IMR-90 (cell line): Measurements from ENCODE around the gene SRSF2. TPM values are rescaled to one million over a fixed set of nuclear protein-coding genes. Genes with fewer than 3 reads are reported as not detected.
"Not testable (repeated sequence)": the region's sequence is repeated elsewhere in the genome, so short reads cannot be mapped to it uniquely, and the experiment has no call there.

ENCODE experiments used
- ATAC-seq: fragments of 200-7000 bp; cut with Tn5 transposase; 2 replicates; pipeline ENCODE4 v1.9.1; 2020; ENCODE audit warnings: low read depth, mild to moderate bottlenecking, moderate library complexity
- BruUV-seq: library from RNA; stranded (reverse); fragments of 400-500 nt; replicated peaks from 2 replicates; lab custom pipeline; 2021; lab: Mats Ljungman, UMichigan
- CTCF ChIA-PET: fragments of 300-600 bp; formaldehyde crosslinking; extraction: SDS; loops from one replicate; lab custom pipeline; 2021; ENCODE audit warnings: antibody characterized with exemption; lab: Yijun Ruan, JAX
- POLR2A ChIA-PET: fragments of 300-600 bp; sonication (Branson Sonifier 250); formaldehyde crosslinking; loops from one replicate; lab custom pipeline; 2022; ENCODE audit warnings: antibody characterized with exemption; ENCODE audit not compliant: unreplicated experiment; lab: Charles Lee
- DNase-seq: peaks from one replicate; pipeline ENCODE4 v3.0.0; 2013
- H2AFZ ChIP-seq: replicated peaks from 2 replicates; pipeline ENCODE3; 2013; ENCODE audit warnings: low read length, mild to moderate bottlenecking; ENCODE audit not compliant: poor library complexity
- H2AK5ac ChIP-seq: 2 replicates; pipeline ENCODE4 v1.6.1; 2013; ENCODE audit warnings: low read depth, low read length, inconsistent platforms
- H2AK9ac ChIP-seq: replicated peaks from 2 replicates; pipeline ENCODE3; 2013; ENCODE audit warnings: mild to moderate bottlenecking, low read depth, low read length, moderate library complexity; ENCODE audit not compliant: poor library complexity
- H2BK120ac ChIP-seq: 2 replicates; pipeline ENCODE4 v1.6.1; 2013; ENCODE audit warnings: low read depth, low read length, inconsistent platforms
- H2BK15ac ChIP-seq: 3 replicates; pipeline ENCODE4 v1.6.1; 2013; ENCODE audit warnings: low read depth, low read length, inconsistent platforms
- H2BK20ac ChIP-seq: 2 replicates; pipeline ENCODE4 v1.6.1; 2013; ENCODE audit warnings: low read depth, mild to moderate bottlenecking, inconsistent platforms, low read length, moderate library complexity
- H2BK5ac ChIP-seq: 2 replicates; pipeline ENCODE4 v1.6.1; 2013; ENCODE audit warnings: mild to moderate bottlenecking, low read depth, low read length, inconsistent platforms; ENCODE audit not compliant: poor library complexity, severe bottlenecking
- H3K14ac ChIP-seq: replicated peaks from 2 replicates; pipeline ENCODE4 v1.6.1; 2013; ENCODE audit warnings: low read depth, low read length, inconsistent platforms
- H3K18ac ChIP-seq: 2 replicates; pipeline ENCODE4 v1.6.1; 2013; ENCODE audit warnings: low read depth, low read length, control low read depth
- H3K23ac ChIP-seq: 2 replicates; pipeline ENCODE4 v1.6.1; 2013; ENCODE audit warnings: low read depth, low read length, inconsistent platforms
- H3K27ac ChIP-seq: 2 replicates; pipeline ENCODE4 v1.5.1; 2013; ENCODE audit warnings: mild to moderate bottlenecking, control low read depth, low read length; ENCODE audit not compliant: insufficient read depth
- H3K27me3 ChIP-seq: 2 replicates; pipeline ENCODE4 v1.6.1; 2013; ENCODE audit warnings: low read length; ENCODE audit not compliant: control insufficient read depth, insufficient read depth
- H3K36me3 ChIP-seq: 2 replicates; pipeline ENCODE4 v1.6.1; 2013; ENCODE audit warnings: low read length, mixed read lengths; ENCODE audit not compliant: control insufficient read depth, insufficient read depth
- H3K4ac ChIP-seq: 2 replicates; pipeline ENCODE4 v1.6.1; 2013; ENCODE audit warnings: low read depth, low read length, inconsistent platforms
- H3K4me1 ChIP-seq: 2 replicates; pipeline ENCODE4 v1.6.1; 2013; ENCODE audit warnings: low read length, mixed read lengths; ENCODE audit not compliant: control insufficient read depth, insufficient read depth
- H3K4me2 ChIP-seq: 2 replicates; pipeline ENCODE4 v1.6.1; 2013; ENCODE audit warnings: low read depth, mild to moderate bottlenecking, control low read depth, low read length, moderate library complexity
- H3K4me3 ChIP-seq: 2 replicates; pipeline ENCODE4 v1.5.1; 2013; ENCODE audit warnings: low read depth, mild to moderate bottlenecking, control low read depth, low read length, moderate library complexity; ENCODE audit not compliant: insufficient read depth
- H3K56ac ChIP-seq: 2 replicates; pipeline ENCODE4 v1.6.1; 2013; ENCODE audit warnings: low read length, inconsistent platforms; ENCODE audit not compliant: insufficient read depth; ENCODE audit errors: extremely low read depth
- H3K79me1 ChIP-seq, 2 experiments: 2 replicates each; pipeline ENCODE4 v1.6.1; 2013; ENCODE audit warnings: low read length in 2 of 2, inconsistent platforms in 1 of 2, low read depth in 1 of 2
- H3K9ac ChIP-seq: 2 replicates; pipeline ENCODE4 v1.6.1; 2013; ENCODE audit warnings: low read depth, low read length, control low read depth
- H3K9me1 ChIP-seq: 2 replicates; pipeline ENCODE4 v1.6.1; 2013; ENCODE audit warnings: low read length, inconsistent platforms; ENCODE audit not compliant: insufficient read depth
- H3K9me3 ChIP-seq: 2 replicates; pipeline ENCODE4 v1.6.1; 2013; ENCODE audit warnings: low read length; ENCODE audit not compliant: control insufficient read depth, insufficient read depth
- H4K20me1 ChIP-seq: 2 replicates; pipeline ENCODE4 v1.6.1; 2013; ENCODE audit warnings: low read length, inconsistent platforms; ENCODE audit not compliant: insufficient read depth
- H4K5ac ChIP-seq: 2 replicates; pipeline ENCODE4 v1.6.1; 2013; ENCODE audit warnings: mild to moderate bottlenecking, low read depth, low read length, control low read depth
- H4K8ac ChIP-seq, 2 experiments: 2 replicates each; pipeline ENCODE4 v1.6.1; 2013; ENCODE audit warnings: low read depth in 2 of 2, low read length in 2 of 2, control low read depth in 1 of 2, inconsistent platforms in 1 of 2
- H4K91ac ChIP-seq: 2 replicates; pipeline ENCODE4 v1.6.1; 2013; ENCODE audit warnings: low read depth, low read length, inconsistent platforms; ENCODE audit not compliant: insufficient read depth
- BHLHE40 ChIP-seq: fragments of 150-350 bp; IDR thresholded peaks from 2 replicates; pipeline ENCODE4 v1.6.1; 2016; ENCODE audit warnings: mild to moderate bottlenecking, low read depth, low read length
- FOS ChIP-seq: fragments of 150-350 bp; IDR thresholded peaks from 2 replicates; pipeline ENCODE4 v1.6.1; 2016; ENCODE audit warnings: low read depth, low read length
- MAZ ChIP-seq: IDR thresholded peaks from 2 replicates; pipeline ENCODE4 v1.6.1; 2012; ENCODE audit warnings: low read depth, mild to moderate bottlenecking, low read length, improper control_type of control experiment, moderate library complexity, borderline replicate concordance
- NFE2L2 ChIP-seq: fragments of 150-350 bp; IDR thresholded peaks from 2 replicates; pipeline ENCODE4 v1.6.1; 2016; ENCODE audit warnings: low read depth, mild to moderate bottlenecking, low read length
- POLR2A ChIP-seq: IDR thresholded peaks from 2 replicates; pipeline ENCODE4 v1.6.1; 2012; ENCODE audit warnings: mild to moderate bottlenecking, low read depth, low read length
- RAD21 ChIP-seq: IDR thresholded peaks from 2 replicates; pipeline ENCODE4 v1.6.1; 2012; ENCODE audit warnings: low read length, improper control_type of control experiment
- WGBS, 2 experiments: methylation state at CpG; one replicate each; pipeline versions ENCODE4 v1.1.5 to v1.1.7; 2013; ENCODE audit warnings: missing lambda C conversion rate in 2 of 2; ENCODE audit not compliant: insufficient read length in 1 of 2; ENCODE audit errors: extremely low coverage in 2 of 2; 5-methylcytosine and 5-hydroxymethylcytosine counted together
- dilution Hi-C: fragments of 300-500 bp; cut with HindIII; formaldehyde crosslinking; loops from one replicate; pipeline ENCODE4 v1.14.3; 2018; ENCODE audit warnings: low sequenced_read_pairs; ENCODE audit not compliant: unreplicated experiment
- in situ Hi-C: fragments of 300-500 bp; cut with MboI; formaldehyde crosslinking; loops from 3 replicates; pipeline ENCODE4 v1.14.3; 2019; ENCODE audit warnings: low sequenced_read_pairs, inconsistent platforms, mixed read lengths
- intact Hi-C: fragments of 100-400 bp; cut with micrococcal nuclease; formaldehyde crosslinking; loops from 2 replicates; pipeline ENCODE4 v1.10.0; 2022
- polyA plus RNA-seq, 3 experiments: library from polyadenylated mRNA; depleted of rRNA; stranded (reverse); fragments of >200 nt; gene quantifications; 2 replicates each; pipeline ENCODE4 v1.2.3, GENCODE V29; 2012; ENCODE audit warnings: low replicate concordance in 1 of 3
- total RNA-seq: library from RNA; depleted of rRNA; stranded (reverse); fragments of >200 nt; gene quantifications from 2 replicates; pipeline ENCODE4 v1.2.3, GENCODE V29; 2012

Gene SRSF2
- total and polyA plus RNA-seq, 2 of the 4 experiments (the other 2 are of a cell fraction): 98.0 to 296 TPM

DNA sequence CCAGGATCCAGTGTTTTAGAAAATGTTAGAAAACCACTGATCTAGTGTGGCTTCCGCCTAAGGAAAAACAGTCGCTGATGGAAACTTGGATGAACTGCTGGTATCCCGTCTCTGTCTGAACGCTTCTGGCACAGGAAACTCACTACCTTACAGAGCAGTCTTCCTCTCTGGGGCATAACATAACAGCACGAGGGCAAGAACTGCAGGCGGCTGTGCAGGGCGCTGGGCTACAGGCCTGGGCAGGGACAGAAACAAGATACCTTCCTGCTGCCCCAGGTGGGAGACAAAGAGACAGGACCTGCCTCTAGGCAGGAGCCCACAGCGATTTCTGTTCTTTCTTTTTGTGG is 36.9 kb downstream of the SRSF2 start (continued):
- TF ChIP-seq MAZ: no peak
- TF ChIP-seq FOS: no peak
- TF ChIP-seq RAD21: no peak
- TF ChIP-seq POLR2A: no peak
- no peak for TF ChIP-seq NFE2L2
- TF ChIP-seq BHLHE40: no peak

DNA sequence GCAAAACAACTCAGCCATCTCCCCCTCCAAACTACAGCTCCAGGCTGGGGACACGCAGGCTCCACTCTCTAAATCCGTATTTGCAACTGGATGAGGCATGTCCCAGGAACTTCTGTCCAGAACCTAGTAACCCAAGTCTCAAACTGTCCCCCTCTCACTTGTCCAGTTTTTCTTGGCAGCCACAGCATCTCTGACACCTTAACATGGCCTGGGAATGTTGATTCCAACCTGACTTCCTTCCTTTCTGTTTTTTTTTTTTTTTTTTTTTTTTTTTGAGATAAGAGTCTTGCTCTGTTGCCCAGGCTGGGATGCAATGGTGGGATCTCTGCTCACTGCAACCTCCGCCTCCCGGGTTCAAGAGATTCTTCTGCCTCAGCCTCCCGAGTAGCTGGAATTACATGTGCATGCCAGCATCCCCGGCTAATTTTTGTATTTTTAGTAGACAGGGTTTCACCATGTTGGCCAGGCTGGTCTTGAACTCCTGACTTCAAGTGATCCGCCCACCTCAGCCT is 38.6 kb downstream of the SRSF2 start:
- WGBS, 2 experiments: 83% methylated on average over 1 of the region's 7 CpGs; no CpG with 5 or more reads in 1 of the 2 experiments
- H4K91ac ChIP-seq, H4K8ac ChIP-seq, POLR2A ChIA-PET, H3K23ac ChIP-seq, H4K5ac ChIP-seq, BruUV-seq, H3K27me3 ChIP-seq, ATAC-seq, in situ Hi-C loops, DNase-seq, CTCF ChIA-PET, H2AFZ ChIP-seq, H2BK15ac ChIP-seq, H3K9me3 ChIP-seq, H3K18ac ChIP-seq, H2BK120ac ChIP-seq, intact Hi-C loops, H2AK9ac ChIP-seq, H3K4me3 ChIP-seq, H2BK20ac ChIP-seq, dilution Hi-C loops, H3K9ac ChIP-seq, H3K56ac ChIP-seq, H3K4me2 ChIP-seq: not testable (repeated sequence)
- H4K20me1 ChIP-seq: peaks cover 93% of the 10 kb centered on the region
- peak overlapping the region; percentile 18 for H3K4ac ChIP-seq
- H3K14ac ChIP-seq: 0 out of 2 replicates have a peak overlapping the region, but pooled peaks have one; percentile 27
- H3K27ac ChIP-seq: peak overlapping the region; percentile 89
- peaks cover 22 to 98% of the 10 kb centered on the region in 2 experiments for H3K79me1 ChIP-seq
- H3K36me3 ChIP-seq: peaks cover 11% of the 10 kb centered on the region; the same call in 1 of the 2 replicates
- H2AK5ac ChIP-seq: peak overlapping the region; percentile 66; the same call in 1 of the 2 replicates
- H3K4me1 ChIP-seq: peaks cover 53% of the 10 kb centered on the region
- H3K9me1 ChIP-seq: peaks cover 61% of the 10 kb centered on the region
- peak overlapping the region; percentile 80 for H2BK5ac ChIP-seq
